Choroid plexus epithelial cell (primary cell): ENCODE measurements around the gene LPAR3.

ENCODE experiments used
- DNase-seq: peaks from one replicate; pipeline ENCODE4 v3.0.0-alpha.2; 2010; ENCODE audit warnings: low read depth
- H3K4me3 ChIP-seq: 2 replicates; pipeline ENCODE4 v1.5.1; 2011; ENCODE audit warnings: low read depth, mild to moderate bottlenecking, control low read depth, low read length, moderate library complexity
- TF ChIP-seq, protein P1 (sequence below): conservative IDR thresholded peaks from 2 replicates; pipeline ENCODE4 v1.5.1; 2011; ENCODE audit warnings: low read depth, mild to moderate bottlenecking, control low read depth, inconsistent platforms, low read length, moderate library complexity

The LPAR3 gene

DNA sequence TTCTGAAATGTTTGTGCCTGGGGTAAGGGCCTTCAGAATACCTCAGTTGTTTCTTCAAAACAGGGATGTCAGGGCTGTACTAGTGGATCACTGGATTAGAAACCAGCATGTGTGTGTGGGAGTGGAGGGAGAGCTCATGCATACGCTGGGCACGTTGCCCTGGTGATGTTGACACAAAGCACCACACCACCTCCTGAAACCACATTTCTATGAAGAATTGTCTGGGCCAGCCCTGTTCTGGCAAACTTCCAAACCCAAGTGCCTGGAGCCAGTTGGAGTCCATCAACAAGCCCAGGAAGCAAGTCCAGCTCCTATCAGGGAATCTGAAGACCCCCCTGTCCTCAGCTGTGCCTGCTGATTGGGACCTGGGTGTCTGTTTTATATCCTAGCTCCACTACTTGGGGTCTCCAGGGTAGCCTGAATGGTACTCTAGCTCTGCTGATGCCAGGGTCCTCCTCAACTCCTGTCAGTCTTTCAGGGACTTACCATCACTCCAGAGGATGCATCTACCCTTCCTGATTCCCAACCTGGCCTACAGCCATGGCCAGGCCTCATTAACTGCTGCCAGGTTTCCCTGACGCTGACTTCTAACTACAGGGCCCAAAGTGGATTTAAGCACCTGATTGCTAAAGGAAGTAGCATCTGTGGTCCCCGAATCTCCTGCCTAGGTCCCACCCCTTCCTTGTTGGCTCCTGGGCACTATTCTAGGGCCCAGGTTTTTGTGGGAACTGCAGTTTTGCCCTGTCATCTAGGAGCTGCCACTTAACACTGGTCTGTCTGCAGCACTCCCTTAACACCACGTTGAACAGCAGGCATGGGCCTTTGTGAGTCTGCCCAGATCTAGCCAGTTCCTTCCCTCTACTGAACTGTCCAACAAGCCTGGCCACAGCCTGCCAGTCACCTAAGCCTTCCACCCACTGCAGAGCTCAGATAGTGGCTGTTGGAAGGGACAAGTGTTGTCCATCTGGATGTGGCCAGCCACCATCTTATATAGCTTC lies 45.5 kb downstream of the LPAR3 start:
- peak; percentile 98 for DNase-seq
- TF ChIP-seq, protein P1, sequence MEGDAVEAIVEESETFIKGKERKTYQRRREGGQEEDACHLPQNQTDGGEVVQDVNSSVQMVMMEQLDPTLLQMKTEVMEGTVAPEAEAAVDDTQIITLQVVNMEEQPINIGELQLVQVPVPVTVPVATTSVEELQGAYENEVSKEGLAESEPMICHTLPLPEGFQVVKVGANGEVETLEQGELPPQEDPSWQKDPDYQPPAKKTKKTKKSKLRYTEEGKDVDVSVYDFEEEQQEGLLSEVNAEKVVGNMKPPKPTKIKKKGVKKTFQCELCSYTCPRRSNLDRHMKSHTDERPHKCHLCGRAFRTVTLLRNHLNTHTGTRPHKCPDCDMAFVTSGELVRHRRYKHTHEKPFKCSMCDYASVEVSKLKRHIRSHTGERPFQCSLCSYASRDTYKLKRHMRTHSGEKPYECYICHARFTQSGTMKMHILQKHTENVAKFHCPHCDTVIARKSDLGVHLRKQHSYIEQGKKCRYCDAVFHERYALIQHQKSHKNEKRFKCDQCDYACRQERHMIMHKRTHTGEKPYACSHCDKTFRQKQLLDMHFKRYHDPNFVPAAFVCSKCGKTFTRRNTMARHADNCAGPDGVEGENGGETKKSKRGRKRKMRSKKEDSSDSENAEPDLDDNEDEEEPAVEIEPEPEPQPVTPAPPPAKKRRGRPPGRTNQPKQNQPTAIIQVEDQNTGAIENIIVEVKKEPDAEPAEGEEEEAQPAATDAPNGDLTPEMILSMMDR = no peak
- H3K4me3 ChIP-seq = no peak overlapping the region

DNA sequence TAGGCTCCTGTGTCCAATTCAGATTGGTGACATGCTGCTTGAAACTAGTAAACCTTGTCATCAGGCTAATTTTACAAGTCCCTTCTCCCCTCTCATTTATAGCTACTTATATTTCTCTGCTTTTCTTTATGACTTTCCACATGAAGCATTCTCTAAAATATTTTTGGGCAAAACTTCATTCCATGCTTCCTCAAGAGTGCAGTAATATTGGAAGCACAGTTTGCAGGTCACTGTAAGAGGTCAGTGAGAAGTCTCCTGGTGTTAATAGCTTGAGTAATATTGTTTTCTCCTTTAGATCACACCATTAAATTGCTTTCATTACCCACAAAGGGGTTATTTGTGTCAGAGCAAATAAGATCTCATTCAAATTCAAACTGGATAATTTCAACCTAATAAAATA lies 46.6 kb downstream of the LPAR3 start:
- DNase-seq = no peak
- TF ChIP-seq, protein P1 = no peak
- H3K4me3 ChIP-seq = no peak overlapping the region

DNA sequence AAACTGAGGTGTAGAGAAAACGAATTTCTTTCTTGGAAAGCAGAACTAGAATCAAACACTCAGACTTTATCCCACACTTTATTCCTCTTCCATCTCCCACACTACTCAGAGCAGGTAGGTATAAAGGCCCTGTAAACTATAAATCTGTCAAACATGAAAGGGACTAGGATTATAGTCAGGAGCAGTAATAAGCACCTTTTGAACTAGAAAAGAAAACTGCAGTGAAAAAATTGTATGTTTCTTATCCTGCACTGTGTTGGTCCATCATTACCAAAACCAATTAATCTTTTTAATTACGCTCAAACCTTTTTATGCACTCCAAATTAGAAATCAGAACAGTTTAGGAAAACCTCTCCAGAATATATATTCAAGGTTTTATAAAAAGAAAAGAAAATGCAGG lies 47.6 kb downstream of the LPAR3 start:
- DNase-seq = no peak
- H3K4me3 ChIP-seq = no peak overlapping the region
- TF ChIP-seq, protein P1 = no peak

DNA sequence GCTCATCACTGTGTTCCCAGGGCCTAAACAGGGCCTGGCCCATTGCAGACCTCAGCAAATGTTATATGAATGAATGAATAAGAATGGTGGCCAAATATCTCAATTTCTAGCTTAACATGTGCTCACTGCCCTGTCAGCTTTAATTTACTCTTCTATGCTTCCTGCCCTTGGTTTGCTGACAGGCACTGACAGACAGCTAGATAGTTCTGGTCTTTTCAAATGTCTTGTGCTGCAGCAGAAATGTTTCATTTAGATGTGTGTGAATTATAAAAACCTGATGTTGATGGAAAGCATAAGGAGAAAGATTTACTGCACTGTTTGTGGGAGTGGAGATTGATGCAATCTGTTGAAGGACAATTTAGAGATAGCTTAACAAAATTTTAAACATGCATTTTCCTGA lies 48.9 kb downstream of the LPAR3 start:
- no peak overlapping the region for H3K4me3 ChIP-seq
- TF ChIP-seq, protein P1 = no peak
- no peak for DNase-seq

DNA sequence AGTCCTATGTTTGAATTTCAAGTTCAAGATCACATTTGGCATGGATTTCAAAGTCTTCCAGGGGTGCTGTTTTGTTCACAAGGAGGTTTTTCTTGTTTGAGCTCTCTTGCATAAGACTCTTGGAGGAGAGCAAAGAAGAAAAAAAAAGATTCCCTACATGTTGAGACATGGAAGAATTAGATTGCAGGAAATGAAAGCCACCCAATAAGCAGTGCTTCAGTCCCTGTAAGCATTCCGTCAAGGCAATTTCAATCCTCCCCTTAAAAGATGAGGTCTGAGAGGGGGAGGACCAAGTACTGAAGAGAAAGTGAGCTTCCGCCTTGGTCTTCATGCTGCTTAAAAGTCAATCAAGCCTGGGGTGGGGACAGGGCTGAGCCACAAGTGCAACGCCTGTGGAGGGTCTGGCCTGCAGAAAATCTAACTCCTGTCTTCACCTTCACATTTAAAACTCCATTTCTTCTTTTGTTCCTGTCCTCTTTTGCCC lies 50.2 kb downstream of the LPAR3 start:
- DNase-seq = peak; percentile 47
- no peak overlapping the region for H3K4me3 ChIP-seq
- TF ChIP-seq, protein P1 = no peak

DNA sequence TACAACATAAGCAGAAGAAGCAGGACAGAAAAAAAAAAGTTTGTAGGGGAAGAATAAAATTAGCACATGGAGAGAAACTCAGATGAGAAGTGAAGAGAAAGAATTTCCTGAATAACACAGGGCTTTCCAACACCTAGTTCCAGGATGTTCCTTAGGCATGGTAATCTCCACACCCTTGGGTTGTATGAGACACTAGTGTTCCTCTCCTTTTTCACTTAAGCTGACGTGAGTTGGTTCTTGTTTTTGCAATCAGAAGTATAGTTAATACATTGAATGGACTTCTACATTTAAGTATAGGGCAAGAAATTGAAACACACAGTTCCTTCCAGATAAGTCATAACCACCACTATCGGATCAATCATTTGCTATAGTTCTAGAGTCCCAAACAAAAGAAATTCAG lies 51.0 kb downstream of the LPAR3 start:
- DNase-seq = no peak
- no peak overlapping the region for H3K4me3 ChIP-seq
- TF ChIP-seq, protein P1 = no peak

DNA sequence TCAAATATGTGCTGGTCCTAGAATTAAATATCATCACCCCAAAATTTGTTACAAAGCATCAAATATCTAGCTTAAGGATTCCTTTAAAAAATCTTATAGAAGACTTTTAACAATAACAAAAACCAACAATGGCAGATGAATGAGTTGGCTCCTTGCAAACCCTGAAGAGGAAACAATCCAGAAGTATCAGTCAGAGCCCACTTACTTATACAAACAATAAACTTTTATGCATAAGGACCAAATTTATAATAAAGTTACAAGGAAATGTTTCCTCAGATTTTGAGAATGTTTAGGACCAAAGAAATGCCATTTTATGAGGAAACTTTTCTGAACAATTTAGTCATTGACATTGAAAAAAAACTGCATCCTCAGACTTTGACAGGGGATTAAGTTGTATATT lies 52.7 kb downstream of the LPAR3 start:
- TF ChIP-seq, protein P1 = no peak
- no peak for DNase-seq
- H3K4me3 ChIP-seq = no peak overlapping the region
